Lower leg skin (tissue), 3 donors: ENCODE data around the gene MPIG6B.

ENCODE experiments used
- POLR2A ChIP-seq, 2 donors: fragments of 450-650 bp; IDR thresholded peaks; one replicate each; pipeline ENCODE4 v1.6.1; 2016 to 2017; ENCODE audit warnings: antibody characterized with exemption in 2 of 2, mild to moderate bottlenecking in 1 of 2, moderate library complexity in 1 of 2
- TF ChIP-seq, protein P1 (sequence below), 3 donors: fragments of 450-650 bp; IDR thresholded peaks; one replicate each; pipeline ENCODE4 v1.5.1; 2016; ENCODE audit warnings: antibody characterized with exemption in 3 of 3, mild to moderate bottlenecking in 3 of 3, moderate library complexity in 2 of 3

DNA sequence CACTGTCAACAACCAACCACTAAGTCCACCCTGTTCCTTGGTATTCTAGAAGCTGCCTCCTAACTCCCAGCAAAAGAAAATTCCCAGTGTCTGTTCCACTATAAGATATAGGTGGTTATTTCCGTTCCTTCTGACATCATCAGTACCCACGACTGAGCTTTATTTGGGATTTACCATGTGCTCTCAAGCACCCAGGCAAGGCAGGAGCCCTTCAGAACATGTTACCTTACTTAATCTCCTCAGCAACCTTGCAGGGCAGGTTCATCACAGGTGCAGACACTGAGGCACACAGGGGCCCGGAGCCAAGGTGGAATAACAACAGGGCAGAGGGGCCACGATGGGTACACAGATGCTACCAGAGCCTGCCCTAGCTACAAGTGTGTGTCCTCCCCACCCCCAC is 30.8 kb upstream of the MPIG6B start:
- TF ChIP-seq, protein P1, sequence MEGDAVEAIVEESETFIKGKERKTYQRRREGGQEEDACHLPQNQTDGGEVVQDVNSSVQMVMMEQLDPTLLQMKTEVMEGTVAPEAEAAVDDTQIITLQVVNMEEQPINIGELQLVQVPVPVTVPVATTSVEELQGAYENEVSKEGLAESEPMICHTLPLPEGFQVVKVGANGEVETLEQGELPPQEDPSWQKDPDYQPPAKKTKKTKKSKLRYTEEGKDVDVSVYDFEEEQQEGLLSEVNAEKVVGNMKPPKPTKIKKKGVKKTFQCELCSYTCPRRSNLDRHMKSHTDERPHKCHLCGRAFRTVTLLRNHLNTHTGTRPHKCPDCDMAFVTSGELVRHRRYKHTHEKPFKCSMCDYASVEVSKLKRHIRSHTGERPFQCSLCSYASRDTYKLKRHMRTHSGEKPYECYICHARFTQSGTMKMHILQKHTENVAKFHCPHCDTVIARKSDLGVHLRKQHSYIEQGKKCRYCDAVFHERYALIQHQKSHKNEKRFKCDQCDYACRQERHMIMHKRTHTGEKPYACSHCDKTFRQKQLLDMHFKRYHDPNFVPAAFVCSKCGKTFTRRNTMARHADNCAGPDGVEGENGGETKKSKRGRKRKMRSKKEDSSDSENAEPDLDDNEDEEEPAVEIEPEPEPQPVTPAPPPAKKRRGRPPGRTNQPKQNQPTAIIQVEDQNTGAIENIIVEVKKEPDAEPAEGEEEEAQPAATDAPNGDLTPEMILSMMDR (IDR thresholded peaks at IDR 0.05) = no peak
- TF ChIP-seq POLR2A (IDR thresholded peaks at IDR 0.05) = no peak
